GM13977 (cell line): ENCODE data around the gene AFF1.

Experiments used
- DNase-seq: peaks from one replicate; pipeline ENCODE4 v3.0.0; 2012; ENCODE audit warnings: low spot score
- in situ Hi-C: fragments of 300-500 bp; cut with MboI; formaldehyde crosslinking; loops from one replicate; pipeline ENCODE4 v1.12.0; 2022; ENCODE audit warnings: low sequenced_read_pairs, low pct_unique_long_range_greater_than_20kb, mixed read lengths, inconsistent platforms; ENCODE audit not compliant: unreplicated experiment
- TF ChIP-seq, protein P1 (sequence below): IDR thresholded peaks from 2 replicates; pipeline ENCODE4 v1.5.1; 2012; ENCODE audit warnings: mild to moderate bottlenecking, control low read depth; ENCODE audit not compliant: insufficient read depth; ENCODE audit errors: extremely low read depth, missing control alignments

The AFF1 gene

DNA sequence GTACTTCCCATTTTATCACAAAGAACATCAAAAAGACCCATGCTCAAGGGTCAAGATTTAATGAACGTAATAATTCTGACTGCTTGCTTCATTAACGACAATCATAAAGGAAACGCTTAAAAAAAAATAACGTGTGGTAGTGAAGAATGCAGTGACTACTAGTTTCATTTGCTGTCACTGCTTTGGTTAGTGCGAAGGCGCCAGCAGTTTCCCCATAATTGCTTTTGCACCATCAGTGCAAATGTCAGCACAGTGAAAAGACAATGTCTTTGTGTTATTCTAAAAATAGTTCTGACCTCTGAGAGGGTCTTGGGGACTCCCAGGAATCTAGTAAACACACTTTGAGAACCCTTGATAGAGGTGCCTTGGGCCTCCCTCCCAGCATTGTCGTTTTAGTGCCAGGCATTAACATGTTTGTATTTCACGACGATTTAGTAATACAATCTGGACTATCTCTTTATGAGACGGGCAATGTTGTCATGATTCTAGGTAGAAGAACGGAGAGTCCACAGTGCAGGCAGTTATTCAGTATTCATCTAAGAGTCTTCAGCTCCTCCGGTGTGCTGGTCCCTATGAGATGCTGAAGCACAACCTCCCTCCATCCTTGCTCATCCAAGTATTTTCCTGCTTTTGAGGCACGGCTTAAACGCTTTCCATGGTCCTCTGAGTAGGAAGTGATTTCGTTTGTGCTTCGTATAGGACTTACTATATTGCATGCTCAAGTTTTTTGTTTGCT lies 71.0 kb downstream of the AFF1 start:
- TF ChIP-seq, protein P1, sequence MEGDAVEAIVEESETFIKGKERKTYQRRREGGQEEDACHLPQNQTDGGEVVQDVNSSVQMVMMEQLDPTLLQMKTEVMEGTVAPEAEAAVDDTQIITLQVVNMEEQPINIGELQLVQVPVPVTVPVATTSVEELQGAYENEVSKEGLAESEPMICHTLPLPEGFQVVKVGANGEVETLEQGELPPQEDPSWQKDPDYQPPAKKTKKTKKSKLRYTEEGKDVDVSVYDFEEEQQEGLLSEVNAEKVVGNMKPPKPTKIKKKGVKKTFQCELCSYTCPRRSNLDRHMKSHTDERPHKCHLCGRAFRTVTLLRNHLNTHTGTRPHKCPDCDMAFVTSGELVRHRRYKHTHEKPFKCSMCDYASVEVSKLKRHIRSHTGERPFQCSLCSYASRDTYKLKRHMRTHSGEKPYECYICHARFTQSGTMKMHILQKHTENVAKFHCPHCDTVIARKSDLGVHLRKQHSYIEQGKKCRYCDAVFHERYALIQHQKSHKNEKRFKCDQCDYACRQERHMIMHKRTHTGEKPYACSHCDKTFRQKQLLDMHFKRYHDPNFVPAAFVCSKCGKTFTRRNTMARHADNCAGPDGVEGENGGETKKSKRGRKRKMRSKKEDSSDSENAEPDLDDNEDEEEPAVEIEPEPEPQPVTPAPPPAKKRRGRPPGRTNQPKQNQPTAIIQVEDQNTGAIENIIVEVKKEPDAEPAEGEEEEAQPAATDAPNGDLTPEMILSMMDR: no peak
- DNase-seq: peak; percentile 46
- in situ Hi-C loops: loop anchor here (10.0 kb wide), 1 partner anchor 61 kb away; no protein-coding TSS in a partner anchor

DNA sequence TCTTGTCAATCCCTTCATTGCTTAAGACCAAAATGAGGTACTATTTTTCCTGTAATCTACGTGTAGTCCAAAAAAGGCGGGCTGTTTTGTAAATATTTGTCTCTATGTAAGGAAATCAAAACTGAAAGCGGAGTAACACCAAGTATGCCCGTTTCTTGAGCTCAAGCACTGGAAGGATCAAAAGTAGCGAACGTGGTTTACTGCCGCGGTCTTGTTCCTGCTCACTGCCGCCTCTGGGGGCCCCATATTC lies 71.5 kb downstream of the AFF1 start:
- TF ChIP-seq, protein P1: no peak
- no peak for DNase-seq
- in situ Hi-C loops: loop anchor here (10.0 kb wide), 1 partner anchor 62 kb away; no protein-coding TSS in a partner anchor

DNA sequence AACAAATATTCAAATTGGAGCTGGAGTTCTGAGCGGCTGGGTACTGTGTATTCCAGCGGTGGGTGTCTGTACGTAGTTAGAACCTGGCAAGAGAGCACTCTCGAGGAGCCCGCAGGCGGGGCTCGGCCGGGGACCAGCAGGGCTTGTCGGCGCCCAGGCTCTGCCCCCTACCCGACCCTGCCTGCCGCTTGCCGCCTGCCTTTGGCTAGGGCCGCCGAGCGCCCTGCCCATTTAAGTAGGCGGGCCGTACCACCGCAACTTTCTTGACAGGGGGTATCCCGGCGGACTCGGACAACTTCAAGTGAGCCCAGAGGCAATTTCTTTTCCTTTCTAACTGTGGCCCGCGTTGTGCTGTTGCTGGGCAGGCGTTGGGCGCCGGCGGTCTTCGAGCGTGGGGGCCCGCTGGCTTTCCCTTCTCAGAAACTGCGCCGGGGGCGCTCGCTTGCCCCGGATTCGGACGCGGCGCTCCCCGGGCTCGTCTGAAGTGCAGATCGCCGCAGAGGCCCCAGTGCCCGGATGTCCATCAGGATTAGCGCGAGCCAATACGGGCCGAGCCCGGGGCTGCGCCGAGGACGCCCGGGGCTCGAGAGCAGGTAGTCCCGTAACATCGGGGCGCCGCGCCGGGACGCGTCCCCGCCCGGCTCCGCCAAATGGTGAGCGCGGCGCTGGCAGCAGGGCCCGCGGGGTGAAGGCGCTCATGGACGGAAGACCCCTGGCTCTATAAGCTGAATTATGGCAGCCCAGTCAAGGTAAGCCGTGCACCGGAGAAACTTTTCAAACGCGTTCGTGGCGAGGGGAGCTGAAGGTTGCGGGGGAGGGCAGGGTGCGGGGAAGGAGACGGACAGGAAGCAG lies 72.1 kb downstream of the AFF1 start:
- in situ Hi-C loops: loop anchor here (10.0 kb wide), 1 partner anchor 62 kb away; no protein-coding TSS in a partner anchor
- TF ChIP-seq, protein P1: peak; percentile 21
- DNase-seq: peak; percentile 83

DNA sequence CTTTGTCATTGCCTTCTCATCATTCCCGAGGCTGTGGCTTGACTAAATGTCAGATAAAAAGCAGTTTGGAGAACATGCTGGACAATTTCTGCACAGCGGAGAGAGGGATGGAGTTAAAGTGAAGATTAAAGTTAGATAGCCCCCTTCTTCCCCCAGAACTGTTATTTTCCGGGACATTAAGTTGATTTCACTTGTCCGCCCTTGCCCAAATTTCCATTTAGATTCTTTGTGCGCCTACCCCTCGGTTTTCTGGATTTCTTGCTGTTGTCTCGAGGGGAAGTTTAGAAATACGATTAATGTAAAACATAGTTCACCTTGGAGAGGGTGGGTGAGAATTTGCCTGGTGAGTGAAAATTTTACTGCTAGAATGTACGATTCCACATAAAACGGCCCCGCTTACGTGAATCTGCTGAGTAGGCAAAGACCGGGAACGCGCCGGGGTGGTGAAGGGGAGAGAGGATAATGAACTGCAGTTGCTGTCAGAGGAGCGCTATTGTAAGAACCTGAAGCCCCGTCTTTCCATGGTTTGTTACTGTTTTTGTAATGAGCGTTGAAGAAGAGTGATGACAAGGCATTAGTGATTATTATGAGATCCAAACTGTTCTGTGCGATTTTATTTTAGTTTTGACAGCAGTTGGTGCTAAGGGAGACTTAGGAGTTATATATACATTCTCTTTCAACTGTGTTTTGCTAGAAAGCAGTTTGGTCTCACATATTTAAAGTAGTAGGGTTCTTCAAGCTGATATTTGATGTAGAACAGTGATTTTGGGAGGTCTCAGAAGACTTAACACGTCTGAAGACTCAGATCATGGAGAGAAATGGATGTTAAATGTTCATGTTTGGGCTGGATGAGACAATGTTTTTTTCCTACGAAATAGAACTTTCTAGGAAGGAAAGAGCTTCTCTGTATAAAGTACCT lies 73.0 kb downstream of the AFF1 start:
- DNase-seq: no peak
- in situ Hi-C loops: loop anchor here (10.0 kb wide), 1 partner anchor 63 kb away; no protein-coding TSS in a partner anchor
- TF ChIP-seq, protein P1: no peak

DNA sequence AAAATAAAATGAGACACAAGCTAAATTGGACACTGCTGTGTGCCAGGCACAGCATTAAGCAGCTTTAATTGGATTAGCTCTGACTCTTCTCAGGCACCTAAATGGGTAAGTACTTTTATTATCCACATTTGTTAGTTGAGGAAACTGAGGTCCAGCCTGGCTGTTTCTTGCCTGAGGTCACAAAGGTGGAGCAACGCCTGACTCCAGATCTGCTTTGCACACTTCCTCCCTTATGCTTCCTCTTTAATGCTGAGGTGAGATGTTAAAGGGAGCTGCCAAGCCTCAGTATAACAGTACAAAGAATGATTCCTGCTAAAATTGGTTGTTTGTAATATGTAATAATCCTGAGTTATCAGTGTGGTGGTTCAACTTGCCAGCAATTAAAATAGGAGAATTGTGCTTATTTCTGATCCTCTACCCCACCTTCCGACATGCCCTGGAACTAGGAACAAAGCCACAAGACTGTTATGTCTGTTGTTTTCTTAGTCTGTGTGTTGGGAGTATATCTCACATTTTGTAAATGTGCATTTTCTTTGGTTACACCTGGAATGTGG lies 74.4 kb downstream of the AFF1 start:
- in situ Hi-C loops: loop anchor here (10.0 kb wide), 1 partner anchor 64 kb away; no protein-coding TSS in a partner anchor
- TF ChIP-seq, protein P1: no peak
- no peak for DNase-seq

DNA sequence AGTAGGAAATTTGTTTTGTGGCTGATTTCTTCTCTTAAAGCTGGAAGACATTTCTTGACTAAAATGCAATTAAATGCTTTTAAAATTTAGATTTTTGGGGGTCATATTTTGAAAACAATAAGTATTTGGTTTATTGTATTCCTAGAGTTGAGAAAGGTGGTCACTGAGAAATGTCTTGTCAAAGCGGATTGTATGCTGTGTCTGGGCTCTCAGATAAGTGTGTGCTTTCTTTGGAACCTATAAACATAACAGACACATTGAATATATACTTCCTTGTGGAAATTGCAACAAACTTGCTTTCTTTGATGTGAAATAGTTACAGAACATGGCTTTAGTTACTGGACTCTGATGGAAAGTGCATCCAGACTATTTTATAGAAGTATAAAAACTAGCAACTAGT lies 75.4 kb downstream of the AFF1 start:
- TF ChIP-seq, protein P1: no peak
- in situ Hi-C loops: no loop called here
- no peak for DNase-seq
